NT2/D1 (cell line): ENCODE data around the gene EML3.
"Not testable (repeated sequence)": the region's sequence is repeated elsewhere in the genome, so short reads cannot be mapped to it uniquely, and the experiment has no call there.

Experiments
- DNase-seq: peaks from one replicate; pipeline ENCODE4 v3.0.0-alpha.2; 2011; ENCODE audit warnings: low read depth, low spot score
- H3K27me3 ChIP-seq: 2 replicates; pipeline ENCODE4 v1.6.0; 2011; ENCODE audit warnings: mild to moderate bottlenecking; ENCODE audit not compliant: insufficient read length, insufficient read depth
- H3K36me3 ChIP-seq: 2 replicates; pipeline ENCODE4 v1.6.1; 2011; ENCODE audit warnings: mild to moderate bottlenecking, low read length, mixed read lengths; ENCODE audit not compliant: insufficient read depth, insufficient read length
- H3K4me1 ChIP-seq: 2 replicates; pipeline ENCODE4 v1.5.1; 2011; ENCODE audit not compliant: insufficient read depth, insufficient read length
- H3K4me3 ChIP-seq: 2 replicates; pipeline ENCODE4 v1.5.1; 2011; ENCODE audit warnings: low read depth; ENCODE audit not compliant: insufficient read length
- H3K9ac ChIP-seq: 2 replicates; pipeline ENCODE4 v1.6.0; 2011; ENCODE audit warnings: low read depth; ENCODE audit not compliant: insufficient read length
- H3K9me3 ChIP-seq: 2 replicates; pipeline ENCODE4 v1.5.1; 2011; ENCODE audit warnings: mild to moderate bottlenecking, low read length; ENCODE audit not compliant: insufficient read depth
- SUZ12 ChIP-seq: IDR thresholded peaks from 2 replicates; pipeline ENCODE4 v1.6.1; 2011; ENCODE audit not compliant: insufficient read length, insufficient read depth; ENCODE audit errors: extremely low read depth
- YY1 ChIP-seq: IDR thresholded peaks from 2 replicates; pipeline ENCODE4 v1.6.1; 2011; ENCODE audit not compliant: insufficient read length, insufficient read depth
- ZNF274 ChIP-seq: IDR thresholded peaks from 2 replicates; pipeline ENCODE4 v1.6.1; 2011; ENCODE audit warnings: mild to moderate bottlenecking, low read depth, low read length

Gene EML3

GRCh38 chr11:62612366-62613290, at the start of gene EML3, which contains the start of gene ROM1:
EML3 (minus strand) TSS chr11:62612775; CDS start chr11:62612457, 318 bp downstream.
ROM1 (plus strand) TSS chr11:62613257; CDS start chr11:62613282, 25 bp downstream.
- Histone ChIP-seq H3K4me1 (peaks cover 28% of the 10 kb centered on the region), H3K36me3 (peaks cover 40% of the 10 kb centered on the region), H3K9me3 (no peaks in the 10 kb centered on the region), H3K9ac (peak within 1 kb of the TSS; percentile 92), H3K4me3 (peak within 1 kb of the TSS; percentile 78), H3K27me3 (no peaks in the 10 kb centered on the region)
- peak; percentile 84 for DNase-seq
- TF ChIP-seq YY1: no peak
- no peak for TF ChIP-seq SUZ12

- Histone ChIP-seq H3K27me3 (no peaks in the 10 kb centered on the region), H3K9me3 (no peaks in the 10 kb centered on the region), H3K4me3 (no peak overlapping the region), H3K9ac (no peak overlapping the region), H3K36me3 (peaks cover 17% of the 10 kb centered on the region), H3K4me1 (no peaks in the 10 kb centered on the region)
- DNase-seq: no peak
- TF ChIP-seq SUZ12 (no peak), YY1 (no peak), ZNF274 (no peak)
These were observed 44.3 kb upstream of the EML3 start for GRCh38 chr11:62656796-62657429.

GRCh38 chr11:62654297-62654696, 41.7 kb upstream of the EML3 start:
- Histone ChIP-seq H3K4me3 (no peak overlapping the region), H3K9me3 (no peaks in the 10 kb centered on the region), H3K27me3 (no peaks in the 10 kb centered on the region), H3K4me1 (no peaks in the 10 kb centered on the region), H3K36me3 (peaks cover 14% of the 10 kb centered on the region), H3K9ac (no peak overlapping the region)
- TF ChIP-seq SUZ12 (no peak), YY1 (no peak), ZNF274 (no peak)
- DNase-seq: no peak

DNA sequence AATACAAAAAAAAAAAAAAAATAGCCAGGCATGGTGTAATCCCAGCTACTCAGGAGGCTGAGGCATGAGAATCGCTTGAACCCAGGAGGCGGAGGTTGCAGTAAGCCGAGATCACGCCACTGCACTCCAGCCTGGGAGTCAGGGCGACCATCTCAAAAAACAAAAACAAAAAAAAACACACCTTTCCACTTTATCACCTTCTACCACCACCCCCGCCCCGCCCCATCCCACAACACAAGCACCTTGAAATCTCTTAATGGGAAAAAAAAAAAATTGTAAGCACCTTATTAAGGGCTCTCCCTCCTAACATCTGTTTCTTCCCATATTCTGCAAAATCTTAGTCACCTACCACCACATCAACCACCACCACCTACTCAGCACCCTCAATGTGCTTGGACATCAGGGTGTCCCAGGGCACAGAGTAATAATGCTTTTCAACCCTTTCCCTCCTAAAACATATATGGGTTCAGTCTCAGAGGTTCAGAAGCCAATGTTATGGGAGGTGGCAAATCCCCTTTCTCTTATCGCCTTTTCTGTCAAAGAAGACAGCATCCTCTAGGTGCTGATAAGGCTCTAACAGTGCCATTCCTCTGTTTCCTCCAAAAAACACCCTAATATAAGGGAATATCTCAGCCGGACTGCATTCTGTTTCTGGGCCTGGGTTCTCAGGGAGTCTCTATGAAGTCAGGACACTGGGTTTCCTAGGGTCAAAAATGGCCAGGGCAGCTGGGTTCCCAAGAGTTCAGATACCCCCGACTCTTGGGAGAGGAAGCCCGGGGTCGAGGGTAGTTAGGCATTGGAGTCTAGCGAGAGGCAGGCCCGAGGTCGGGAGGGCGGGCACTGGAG, 39.8 kb upstream of the EML3 start:
- peak overlapping the region; percentile 88 for H3K4me3 ChIP-seq
- peaks cover 1% of the 10 kb centered on the region for H3K4me1 ChIP-seq
- no peaks in the 10 kb centered on the region for H3K9me3 ChIP-seq
- H3K36me3 ChIP-seq: peaks cover 33% of the 10 kb centered on the region
- TF ChIP-seq YY1 (no peak), SUZ12 (no peak), ZNF274 (no peak)
- DNase-seq: no peak
- H3K9ac ChIP-seq: peak overlapping the region; percentile 99
- no peaks in the 10 kb centered on the region for H3K27me3 ChIP-seq

GRCh38 chr11:62650283-62650682, 37.7 kb upstream of the EML3 start:
- not testable (repeated sequence) for H3K9me3 ChIP-seq, DNase-seq, H3K27me3 ChIP-seq, H3K4me1 ChIP-seq, H3K9ac ChIP-seq, H3K4me3 ChIP-seq
- H3K36me3 ChIP-seq: peaks cover 39% of the 10 kb centered on the region

GRCh38 chr11:62649486-62649885, 36.9 kb upstream of the EML3 start:
- no peak for TF ChIP-seq YY1
- no peak for TF ChIP-seq SUZ12
- TF ChIP-seq ZNF274: no peak
- Histone ChIP-seq H3K27me3 (no peaks in the 10 kb centered on the region), H3K4me3 (no peak overlapping the region), H3K9ac (peak overlapping the region; percentile 8), H3K4me1 (peaks cover 6% of the 10 kb centered on the region), H3K36me3 (peaks cover 45% of the 10 kb centered on the region), H3K9me3 (no peaks in the 10 kb centered on the region)
- no peak for DNase-seq

DNA sequence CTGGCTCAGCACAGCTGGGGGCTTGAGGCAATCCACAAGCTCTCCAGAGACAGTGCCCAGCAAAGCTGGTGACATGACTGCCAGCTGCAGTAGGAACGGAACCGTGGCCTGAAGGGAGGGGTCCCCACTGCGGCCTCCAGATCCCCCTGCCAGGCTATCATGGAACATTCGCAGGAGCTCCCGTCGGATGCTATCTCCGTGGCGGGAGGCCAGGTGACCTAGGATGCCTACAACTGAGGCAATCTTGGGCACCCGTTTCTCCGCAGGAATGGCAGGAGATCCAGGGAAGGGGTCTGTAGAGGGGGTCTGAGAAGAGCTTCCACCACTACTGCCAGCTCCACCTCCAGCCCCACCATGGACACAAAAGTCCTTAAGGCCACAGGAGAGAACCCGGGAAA, 36.4 kb upstream of the EML3 start:
- H3K36me3 ChIP-seq: peaks cover 50% of the 10 kb centered on the region
- peaks cover 6% of the 10 kb centered on the region for H3K4me1 ChIP-seq
- peak overlapping the region; percentile 8 for H3K9ac ChIP-seq
- DNase-seq: no peak
- TF ChIP-seq ZNF274: no peak
- no peak overlapping the region for H3K4me3 ChIP-seq
- no peaks in the 10 kb centered on the region for H3K9me3 ChIP-seq
- no peaks in the 10 kb centered on the region for H3K27me3 ChIP-seq
